ENCODE results near the gene ESRRB. TPM values are rescaled to one million over a fixed set of nuclear protein-coding genes. Genes with fewer than 3 reads are reported as not detected.
"Not testable (repeated sequence)": the region's sequence is repeated elsewhere in the genome, so short reads cannot be mapped to it uniquely, and the experiment has no call there.

The ESRRB gene
- total RNA-seq, 1 donor from 2014 or later, result 1.7 TPM

- H3K9me3 Mint-ChIP-seq (ENCODE audit: unreplicated experiment), result peaks cover 2% of the 10 kb centered on the region
- no peak for TF ChIP-seq CTCF (IDR thresholded peaks at IDR 0.05; ENCODE audit: partially characterized antibody, unreplicated experiment)
- H3K36me3 Mint-ChIP-seq (ENCODE audit: unreplicated experiment), result peaks cover 3% of the 10 kb centered on the region
- DNase-seq, result no peak
- H3K4me1 Mint-ChIP-seq (ENCODE audit: low read depth, unreplicated experiment), result no peaks in the 10 kb centered on the region
- H3K27ac Mint-ChIP-seq (ENCODE audit: unreplicated experiment), result no peak overlapping the region
- no peak overlapping the region for H3K4me3 Mint-ChIP-seq (ENCODE audit: unreplicated experiment)
- H3K27me3 Mint-ChIP-seq (ENCODE audit: unreplicated experiment), result peaks cover 3% of the 10 kb centered on the region
These were observed 155.1 kb downstream of the ESRRB start for GRCh38 chr14:76531085-76531484.

- Mint-ChIP-seq H3K4me3 (ENCODE audit: unreplicated experiment) (no peak overlapping the region), H3K9me3 (ENCODE audit: unreplicated experiment) (no peaks in the 10 kb centered on the region), H3K27me3 (ENCODE audit: unreplicated experiment) (peaks cover 3% of the 10 kb centered on the region), H3K4me1 (ENCODE audit: low read depth, unreplicated experiment) (no peaks in the 10 kb centered on the region), H3K36me3 (ENCODE audit: unreplicated experiment) (peaks cover 4% of the 10 kb centered on the region), H3K27ac (ENCODE audit: unreplicated experiment) (no peak overlapping the region)
- no peak for DNase-seq
- no peak for TF ChIP-seq CTCF (IDR thresholded peaks at IDR 0.05; ENCODE audit: partially characterized antibody, unreplicated experiment)
These were observed 155.9 kb downstream of the ESRRB start for GRCh38 chr14:76531821-76532318.

GRCh38 chr14:76536636-76537035 lies 160.7 kb downstream of the ESRRB start:
- not testable (repeated sequence) for H3K9me3 Mint-ChIP-seq (ENCODE audit: unreplicated experiment); H3K4me1 Mint-ChIP-seq (ENCODE audit: low read depth, unreplicated experiment); H3K27me3 Mint-ChIP-seq (ENCODE audit: unreplicated experiment); H3K36me3 Mint-ChIP-seq (ENCODE audit: unreplicated experiment); H3K4me3 Mint-ChIP-seq (ENCODE audit: unreplicated experiment); H3K27ac Mint-ChIP-seq (ENCODE audit: unreplicated experiment); DNase-seq

GRCh38 chr14:76537906-76538647 lies 162.1 kb downstream of the ESRRB start:
- H3K36me3 Mint-ChIP-seq (ENCODE audit: unreplicated experiment), result peaks cover 4% of the 10 kb centered on the region
- H3K27ac Mint-ChIP-seq (ENCODE audit: unreplicated experiment), result no peak overlapping the region
- TF ChIP-seq CTCF (IDR thresholded peaks at IDR 0.05; ENCODE audit: partially characterized antibody, unreplicated experiment), result no peak
- H3K4me3 Mint-ChIP-seq (ENCODE audit: unreplicated experiment), result no peak overlapping the region
- peaks cover 2% of the 10 kb centered on the region for H3K9me3 Mint-ChIP-seq (ENCODE audit: unreplicated experiment)
- H3K27me3 Mint-ChIP-seq (ENCODE audit: unreplicated experiment), result peaks cover 6% of the 10 kb centered on the region
- no peaks in the 10 kb centered on the region for H3K4me1 Mint-ChIP-seq (ENCODE audit: low read depth, unreplicated experiment)
- DNase-seq, result no peak

- no peak overlapping the region for H3K27ac Mint-ChIP-seq (ENCODE audit: unreplicated experiment)
- no peak for DNase-seq
- no peak for TF ChIP-seq CTCF (IDR thresholded peaks at IDR 0.05; ENCODE audit: partially characterized antibody, unreplicated experiment)
- peaks cover 4% of the 10 kb centered on the region for H3K36me3 Mint-ChIP-seq (ENCODE audit: unreplicated experiment)
- H3K4me3 Mint-ChIP-seq (ENCODE audit: unreplicated experiment), result no peak overlapping the region
- H3K9me3 Mint-ChIP-seq (ENCODE audit: unreplicated experiment), result peaks cover 2% of the 10 kb centered on the region
- H3K4me1 Mint-ChIP-seq (ENCODE audit: low read depth, unreplicated experiment), result no peaks in the 10 kb centered on the region
- peaks cover 3% of the 10 kb centered on the region for H3K27me3 Mint-ChIP-seq (ENCODE audit: unreplicated experiment)
These were observed 162.7 kb downstream of the ESRRB start for GRCh38 chr14:76538648-76539008.
